GM21825 (cell line): Measurements from ENCODE around the gene LAMA1.

Experiments
- ATAC-seq: cut with Tn5 transposase; IDR thresholded peaks from one replicate; pipeline ENCODE4 v1.9.1; 2021; ENCODE audit warnings: mild to moderate bottlenecking, moderate library complexity; ENCODE audit not compliant: unreplicated experiment

The LAMA1 gene

DNA sequence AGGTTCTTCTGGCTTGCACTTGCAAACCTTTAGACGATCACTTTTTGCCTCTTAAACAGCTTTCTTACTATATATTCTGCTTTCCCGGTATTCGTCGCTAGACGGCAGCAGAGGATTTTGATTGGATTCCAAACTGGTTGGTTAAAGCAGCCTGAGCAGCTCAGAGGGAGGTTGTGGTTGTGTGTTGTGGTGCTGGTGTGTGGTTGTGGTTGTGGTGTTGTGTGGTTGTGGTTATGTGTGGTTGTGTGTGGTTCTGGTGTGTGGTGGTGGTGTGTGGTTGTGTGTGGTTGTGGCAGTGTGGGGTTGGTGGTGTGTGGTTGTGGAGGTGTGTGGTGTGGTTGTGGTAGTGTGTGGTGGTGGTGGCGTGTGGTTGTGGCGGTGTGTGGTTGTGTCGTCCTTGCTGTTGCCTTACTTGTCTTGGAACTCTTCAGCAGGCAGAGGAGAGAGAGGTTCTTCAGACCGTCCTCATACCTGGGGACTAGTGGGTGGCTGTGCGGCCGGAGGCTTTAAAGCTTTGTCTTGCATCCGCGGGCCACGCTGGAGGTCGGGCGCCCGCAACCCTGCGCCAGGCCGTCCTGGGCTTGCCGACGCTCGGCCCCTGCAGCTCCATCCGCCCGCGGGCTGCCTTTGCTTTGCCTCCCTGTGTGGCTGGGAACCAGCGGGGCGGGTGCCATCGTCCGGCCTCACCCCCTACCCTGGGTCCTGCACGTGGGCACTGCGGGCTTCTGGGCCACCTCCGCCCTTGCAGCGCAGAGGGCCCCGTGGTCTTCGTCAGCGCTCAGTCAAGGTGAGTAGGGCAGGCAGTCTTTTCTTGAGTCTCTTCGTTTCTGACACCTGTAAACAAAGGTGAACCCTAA is 197.3 kb downstream of the LAMA1 start:
- ATAC-seq: no peak

DNA sequence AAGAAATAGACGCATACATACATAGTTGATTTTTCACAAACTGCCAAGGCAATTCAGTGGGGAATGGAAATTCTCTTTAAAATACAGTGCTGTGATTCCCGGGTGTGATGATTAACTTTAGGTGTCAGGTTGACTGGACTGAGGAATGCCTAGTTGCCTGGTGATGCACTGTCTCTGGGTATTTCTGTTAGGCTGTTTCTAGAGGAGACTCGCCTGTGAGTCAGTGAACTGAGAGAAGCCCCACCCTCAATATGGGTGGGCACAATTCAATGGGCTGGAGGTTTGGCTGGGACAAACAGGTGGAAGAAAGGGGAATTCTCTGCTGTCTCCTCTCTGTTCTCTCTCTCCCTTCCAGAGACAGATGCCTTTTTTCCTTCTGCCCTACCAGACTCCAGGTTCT is 200.5 kb downstream of the LAMA1 start:
- ATAC-seq: no peak

DNA sequence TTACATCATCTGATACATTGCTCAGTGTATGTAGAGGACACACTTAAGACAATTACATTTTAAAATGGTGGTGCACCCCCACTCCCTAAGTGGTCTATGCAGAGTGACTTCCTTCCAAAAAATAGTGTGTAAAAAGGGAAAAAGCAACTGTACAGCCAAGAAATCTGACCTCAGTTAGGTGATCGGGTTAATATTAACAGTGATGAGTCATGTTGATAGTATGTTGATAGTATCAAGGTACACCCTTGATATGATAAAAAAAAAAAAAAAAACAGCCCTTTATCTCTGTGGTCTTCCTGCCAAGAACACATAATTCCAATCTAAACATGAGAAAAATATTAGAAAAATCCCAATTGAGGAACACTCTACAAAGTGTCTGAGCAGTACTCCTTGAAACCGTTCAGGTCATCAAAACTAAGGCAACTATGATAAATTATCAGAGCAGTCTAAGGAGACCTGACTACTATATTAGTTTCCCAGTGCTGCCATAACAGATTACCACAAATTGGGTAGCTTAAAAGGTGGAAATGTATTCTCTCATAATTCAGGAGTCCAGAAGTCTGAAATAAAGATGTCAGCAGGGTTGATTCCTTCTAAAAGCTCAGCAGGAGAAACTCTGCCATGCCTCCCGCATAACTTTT is 216.2 kb downstream of the LAMA1 start:
- ATAC-seq: no peak

DNA sequence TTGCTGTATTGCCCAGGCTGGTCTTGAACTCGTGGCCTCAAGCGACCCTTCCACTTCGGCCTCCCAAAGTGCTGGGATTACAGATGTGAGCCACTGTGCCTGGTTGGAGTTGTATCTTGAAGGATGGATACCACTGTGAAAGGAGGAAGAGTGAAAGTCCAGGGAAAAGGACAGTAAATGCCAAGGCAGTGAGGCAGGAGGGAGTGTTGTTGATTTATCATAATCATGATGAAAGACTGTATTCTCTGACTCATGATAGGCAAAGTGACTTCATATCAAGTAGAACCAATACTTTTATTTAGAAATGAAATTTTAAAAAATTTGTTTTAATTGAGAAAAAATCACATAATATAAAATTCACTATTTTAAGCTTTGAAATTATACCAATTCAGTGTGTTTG is 225.8 kb downstream of the LAMA1 start:
- ATAC-seq: no peak
